ENCODE measurements around the gene TTC5.
"Not testable (repeated sequence)": the region's sequence is repeated elsewhere in the genome, so short reads cannot be mapped to it uniquely, and the experiment has no call there.

Gene TTC5

GRCh38 chr14:20274062-20274461 lies 31.7 kb downstream of the TTC5 start:
- TF ChIP-seq CTCF (IDR thresholded peaks at IDR 0.05; ENCODE audit: borderline replicate concordance, insufficient read depth, low read depth, low read length) = no peak
- no peak overlapping the region for H3K4me3 ChIP-seq (ENCODE audit: low read depth, low read length)

DNA sequence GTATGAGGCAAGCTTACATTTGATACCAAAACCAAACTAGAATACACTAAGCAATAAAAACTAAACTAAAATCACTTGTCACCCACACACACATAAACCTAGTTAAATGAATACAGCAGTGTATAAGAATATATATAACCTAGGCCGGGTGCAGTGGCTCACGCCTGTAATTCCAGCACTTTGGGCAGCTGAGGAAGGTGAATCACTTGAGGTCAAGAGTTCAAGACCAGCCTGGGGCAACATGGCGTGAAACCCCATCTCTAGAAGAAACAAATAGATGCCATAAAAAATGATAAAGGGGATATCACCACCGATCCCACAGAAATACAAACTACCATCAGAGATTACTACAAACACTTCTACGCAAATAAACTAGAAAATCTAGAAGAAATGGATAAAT lies 41.4 kb downstream of the TTC5 start:
- not testable (repeated sequence) for H3K4me3 ChIP-seq (ENCODE audit: low read depth, low read length)

DNA sequence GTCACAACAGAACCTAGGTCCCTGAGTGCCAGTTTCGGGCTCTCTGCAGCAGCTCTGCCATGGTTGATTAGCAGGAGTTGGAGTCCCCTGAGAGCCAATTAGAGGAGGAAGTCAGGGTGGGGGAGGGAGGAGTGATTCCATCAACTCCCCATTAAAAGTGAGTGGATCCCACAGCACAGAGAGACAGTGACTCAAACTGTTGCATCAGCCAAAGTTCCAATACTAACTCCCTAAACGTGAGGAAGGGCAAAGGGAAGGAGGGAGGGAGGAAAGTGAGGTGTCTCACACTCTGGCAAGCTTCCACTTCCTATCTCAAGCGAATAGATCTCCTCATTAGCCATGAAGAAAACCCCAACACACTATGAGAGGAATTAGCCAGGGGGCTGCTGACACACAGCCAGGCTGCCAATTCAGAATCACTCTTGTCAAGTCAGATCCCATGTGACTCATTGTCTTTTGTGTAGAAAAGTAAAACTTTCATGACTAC lies 43.1 kb downstream of the TTC5 start:
- no peak overlapping the region for H3K4me3 ChIP-seq (ENCODE audit: low read depth, low read length)
- TF ChIP-seq CTCF (IDR thresholded peaks at IDR 0.05; ENCODE audit: borderline replicate concordance, insufficient read depth, low read depth, low read length) = no peak

- no peak overlapping the region for H3K4me3 ChIP-seq (ENCODE audit: low read depth, low read length)
- peak; percentile 40; the same call in 1 of the 2 replicates for TF ChIP-seq CTCF (IDR thresholded peaks at IDR 0.05; ENCODE audit: borderline replicate concordance, insufficient read depth, low read depth, low read length)
These were observed 58.0 kb downstream of the TTC5 start for GRCh38 chr14:20247646-20248246.
